Measurements from ENCODE around the gene CCL18.
A peak's percentile ranks its signal among the peaks of the same experiment; 100 is the strongest.
"Not testable (repeated sequence)": the region's sequence is repeated elsewhere in the genome, so short reads cannot be mapped to it uniquely, and the experiment has no call there.

CCL18 gene

DNA sequence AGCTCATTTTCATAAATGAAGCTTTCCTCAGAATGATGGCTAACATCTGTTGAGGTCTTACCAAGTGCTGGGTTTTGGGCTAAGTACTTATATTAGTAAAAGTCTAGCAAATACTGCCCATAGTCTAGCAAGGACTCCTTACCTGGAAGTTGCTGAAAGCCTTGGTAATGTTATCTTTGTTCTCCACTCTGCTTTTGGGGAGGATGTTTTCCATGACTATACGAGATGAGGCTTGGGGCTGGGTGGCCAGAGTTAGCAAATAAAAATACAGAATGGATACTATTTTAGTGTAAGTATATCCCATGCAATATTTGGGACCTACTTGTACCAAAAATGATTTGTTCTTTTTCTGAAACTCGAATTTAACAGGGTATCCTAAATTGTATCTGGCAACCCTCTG lies 7.7 kb downstream of the CCL18 start:
- DNase-seq (ENCODE audit: low read depth in 3 of 3): no peak

DNA sequence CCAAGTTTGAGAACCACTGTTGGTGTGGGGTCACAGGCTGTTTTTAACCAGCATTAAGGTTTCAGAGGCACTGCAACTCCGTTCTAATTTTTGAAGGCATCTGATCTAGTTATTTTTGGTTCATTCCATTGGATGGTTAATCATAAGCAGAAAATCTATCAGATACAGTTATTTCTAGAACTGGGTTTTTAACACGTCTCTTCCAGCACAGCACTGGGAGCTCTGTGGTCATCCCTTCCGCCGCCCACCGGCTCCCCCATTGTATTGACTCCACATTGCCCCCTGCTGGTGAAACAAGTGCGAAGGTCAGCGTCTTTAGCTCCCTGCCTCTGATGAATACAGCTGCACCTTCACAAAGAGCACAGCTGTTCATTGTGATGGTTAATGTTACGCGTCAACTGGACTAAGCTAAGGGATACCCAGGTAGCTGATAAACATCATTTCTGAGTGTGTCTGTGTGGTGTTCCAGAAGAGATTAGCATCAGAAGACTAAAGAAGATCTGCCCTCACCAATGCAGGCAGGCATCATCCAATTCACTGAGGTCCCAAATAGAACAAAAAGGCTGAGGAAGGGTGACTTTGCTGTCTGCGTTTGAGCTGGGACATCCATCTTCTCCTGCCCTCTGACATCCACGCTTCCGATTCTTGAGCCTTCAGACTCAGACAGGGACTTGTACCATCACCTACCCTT lies 8.5 kb downstream of the CCL18 start:
- DNase-seq (ENCODE audit: low read depth in 3 of 3): peak; percentile 42 to 72 (median 64)

DNA sequence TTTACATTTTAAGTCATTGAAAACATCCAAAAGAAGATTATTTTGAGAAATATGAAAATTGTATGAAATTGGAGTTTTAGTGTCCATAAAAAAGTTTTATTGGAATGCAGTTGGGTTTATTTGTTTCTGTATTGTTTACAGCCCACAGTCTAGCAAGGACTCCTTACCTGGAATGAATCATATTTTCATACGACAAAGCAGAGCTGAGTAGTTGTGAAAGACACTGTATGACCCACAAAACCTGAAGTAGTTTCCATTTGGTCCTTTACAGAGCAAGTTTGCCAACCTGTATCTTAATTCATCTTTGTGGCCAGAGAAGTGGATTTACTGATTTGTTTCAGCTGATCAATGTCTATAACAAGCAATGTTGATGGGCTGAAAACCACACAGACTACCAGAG lies 10.3 kb downstream of the CCL18 start:
- no peak for DNase-seq (ENCODE audit: low read depth in 3 of 3)

GRCh38 chr17:36081681-36082471 lies 17.8 kb downstream of the CCL18 start:
- not testable (repeated sequence) for DNase-seq (ENCODE audit: low read depth in 3 of 3)

DNA sequence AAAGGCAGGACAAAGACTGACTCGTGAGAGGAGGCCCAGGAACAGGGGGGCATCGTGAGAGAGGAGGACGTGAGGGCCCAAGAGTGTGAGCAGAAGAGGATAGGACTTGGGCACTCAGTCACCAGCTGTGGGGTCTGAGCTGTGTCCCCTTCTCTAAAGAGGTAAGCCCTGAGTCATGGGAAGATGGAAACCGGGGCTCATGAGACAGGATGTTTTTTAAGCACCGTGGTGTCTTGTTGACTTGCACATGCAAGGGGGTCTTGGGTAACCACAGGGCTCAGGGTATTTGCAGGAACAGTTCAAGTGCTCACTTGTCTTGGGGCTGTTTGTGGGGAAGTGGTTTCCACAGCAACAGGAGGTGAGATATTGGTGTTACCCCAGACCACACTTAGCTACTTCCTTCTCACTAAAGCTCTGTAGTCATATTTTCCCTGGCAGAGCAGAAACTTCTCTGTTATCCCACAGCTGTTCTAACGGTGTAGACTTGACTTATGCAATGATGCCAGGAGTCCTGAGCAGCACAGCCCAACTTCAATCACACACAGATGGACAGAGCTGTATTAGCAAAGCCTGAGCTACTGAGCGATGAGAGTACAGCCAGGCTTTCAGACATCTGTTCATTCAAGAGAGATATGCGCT lies 18.5 kb downstream of the CCL18 start:
- DNase-seq (ENCODE audit: low read depth in 3 of 3): peak in 1 of 3 experiments; percentile 33

DNA sequence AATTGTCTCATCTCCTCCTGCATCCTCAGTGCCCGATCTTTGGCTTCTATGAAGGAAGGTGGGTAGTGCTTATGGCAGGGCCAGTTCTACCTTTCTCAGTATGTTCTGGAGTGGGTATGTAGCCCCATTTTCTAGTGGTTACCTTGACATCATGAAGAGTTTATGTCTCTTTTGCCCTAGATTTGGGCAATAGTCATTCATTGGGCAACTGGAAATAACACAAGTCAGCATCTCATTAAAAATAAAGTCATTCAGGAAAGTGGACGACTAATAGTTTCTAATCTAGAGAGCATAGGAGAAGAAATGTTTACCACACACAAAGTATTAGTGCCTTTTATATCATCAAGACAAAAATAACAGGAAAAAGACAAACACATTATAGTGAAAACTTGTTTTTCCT lies 19.6 kb downstream of the CCL18 start:
- DNase-seq (ENCODE audit: low read depth in 3 of 3): not testable (repeated sequence)

DNA sequence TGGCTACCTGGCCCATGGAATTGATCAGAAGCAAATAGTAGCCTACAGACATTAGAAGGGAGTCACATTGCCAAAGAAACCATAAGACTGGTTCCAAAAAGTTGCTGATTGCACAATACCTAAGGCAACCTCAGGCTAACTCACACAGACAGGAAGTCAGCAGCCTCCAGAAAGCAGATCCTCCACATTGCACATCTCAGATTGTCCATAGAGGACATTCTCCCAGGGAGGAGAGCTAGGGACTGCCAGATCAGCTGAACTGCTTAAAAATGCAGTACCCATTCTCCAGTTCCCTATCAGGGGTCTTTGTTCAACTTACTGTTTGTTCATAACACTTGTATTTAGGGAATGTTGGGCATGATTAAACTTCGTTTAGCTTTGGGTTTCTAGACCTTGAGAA lies 21.7 kb downstream of the CCL18 start:
- DNase-seq (ENCODE audit: low read depth in 3 of 3): no peak

GRCh38 chr17:36086791-36087190 lies 22.7 kb downstream of the CCL18 start:
- DNase-seq (ENCODE audit: low read depth in 3 of 3): no peak

DNA sequence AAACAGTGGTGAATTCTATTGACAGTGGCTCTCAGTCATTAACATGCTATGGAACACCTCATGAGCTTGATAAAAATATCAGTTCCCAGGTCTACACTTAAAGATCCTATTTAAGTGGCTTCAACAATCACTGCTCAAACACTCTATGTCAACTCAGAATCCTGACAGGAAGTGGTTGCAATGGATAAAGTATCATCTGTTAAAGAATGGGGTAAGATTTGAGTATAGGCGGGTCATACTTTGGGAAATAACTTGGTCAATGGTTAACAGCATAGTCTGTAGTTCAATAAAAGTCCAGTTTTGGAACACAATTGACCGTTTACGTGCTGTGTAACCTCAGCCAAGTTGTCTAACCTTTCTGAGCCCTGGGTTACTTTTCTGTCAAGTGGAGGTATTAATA lies 23.4 kb downstream of the CCL18 start:
- not testable (repeated sequence) for DNase-seq (ENCODE audit: low read depth in 3 of 3)

DNA sequence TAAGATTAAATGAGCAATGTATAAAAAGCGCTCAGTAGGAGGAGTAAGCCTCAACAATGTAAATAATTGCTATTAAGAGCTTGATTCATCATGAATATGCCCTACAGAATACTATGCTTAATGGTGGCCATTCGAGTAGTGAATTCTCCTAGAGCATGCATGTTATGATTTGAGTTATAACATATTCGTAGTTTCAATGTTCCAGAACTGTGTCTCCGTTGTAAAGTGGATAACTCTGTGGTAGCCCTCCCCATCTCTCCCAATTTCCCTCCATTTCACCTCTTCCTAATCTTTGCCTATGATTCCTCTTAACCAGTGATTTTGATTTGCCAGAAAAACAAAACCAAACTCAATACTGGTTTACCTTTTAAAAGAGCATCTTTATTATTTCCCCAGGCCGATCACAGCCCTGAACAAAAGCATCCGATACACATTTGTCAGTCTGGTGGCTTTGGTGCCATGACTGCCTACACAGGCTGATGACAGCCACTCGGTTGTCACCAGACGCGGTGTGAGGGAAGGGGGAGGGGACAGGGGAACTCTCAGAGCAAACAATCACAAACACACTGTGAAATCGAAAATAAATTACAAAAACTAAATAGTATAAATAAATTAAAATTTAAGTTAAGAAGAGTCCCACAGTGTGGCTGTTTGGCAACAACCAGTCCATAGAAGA lies 24.0 kb downstream of the CCL18 start:
- not testable (repeated sequence) for DNase-seq (ENCODE audit: low read depth in 3 of 3)

- no peak for DNase-seq (ENCODE audit: low read depth in 3 of 3)
Measured at GRCh38 chr17:36088670-36089338, 24.7 kb downstream of the CCL18 start.

- no peak for DNase-seq (ENCODE audit: low read depth in 3 of 3)
Measured at GRCh38 chr17:36089339-36089865, 25.3 kb downstream of the CCL18 start.

- DNase-seq (ENCODE audit: low read depth in 3 of 3): peak in 2 of 3 experiments; percentile 17 to 45
Measured at GRCh38 chr17:36089888-36090836, 26.1 kb downstream of the CCL18 start, which contains the start of gene CCL3. TSS of gene CCL3 (minus strand) at chr17:36090143. CDS start at chr17:36090058, 85 bp downstream.

DNA sequence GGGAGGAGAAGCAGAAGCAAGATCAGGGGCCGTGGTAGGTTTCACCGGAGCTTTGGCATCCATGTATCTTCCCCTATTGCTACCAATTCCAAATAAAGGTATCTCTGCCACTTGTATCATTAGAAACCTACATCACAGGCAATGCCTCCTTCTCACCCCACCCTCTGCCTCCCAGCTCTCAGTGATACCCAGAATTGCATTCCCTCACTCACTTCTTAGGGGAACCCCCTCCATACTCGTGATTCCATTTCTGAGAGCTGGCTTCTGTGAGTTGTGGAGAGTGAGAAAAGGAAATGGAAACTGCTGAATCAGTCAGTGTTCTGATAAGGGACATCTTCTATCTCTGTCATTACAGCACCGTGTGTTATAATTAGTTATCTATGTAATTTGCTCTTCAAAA lies 28.2 kb downstream of the CCL18 start:
- DNase-seq (ENCODE audit: low read depth in 3 of 3): peak in 2 of 3 experiments; percentile 11 to 49

DNA sequence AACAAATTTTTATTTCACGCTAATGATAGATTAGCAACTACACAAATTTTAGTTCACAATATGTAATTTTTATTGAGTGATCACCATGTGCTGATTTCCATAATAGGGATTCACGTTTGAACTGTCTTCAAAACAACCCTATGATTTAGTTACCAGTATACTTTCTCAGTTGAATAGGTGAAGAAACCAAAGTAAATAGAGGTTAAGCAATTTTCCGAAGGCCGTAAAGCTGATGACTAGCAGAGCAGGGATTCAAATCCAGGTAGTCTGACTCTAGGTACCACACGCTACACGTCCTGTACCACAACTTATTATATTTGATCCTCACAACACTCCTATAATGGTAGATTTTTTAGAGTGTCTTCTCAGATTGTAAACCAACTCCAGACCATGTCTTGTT lies 28.6 kb downstream of the CCL18 start:
- DNase-seq (ENCODE audit: low read depth in 3 of 3): not testable (repeated sequence)

- DNase-seq (ENCODE audit: low read depth in 3 of 3): no peak
Measured at GRCh38 chr17:36094232-36094631, 30.2 kb downstream of the CCL18 start.

DNA sequence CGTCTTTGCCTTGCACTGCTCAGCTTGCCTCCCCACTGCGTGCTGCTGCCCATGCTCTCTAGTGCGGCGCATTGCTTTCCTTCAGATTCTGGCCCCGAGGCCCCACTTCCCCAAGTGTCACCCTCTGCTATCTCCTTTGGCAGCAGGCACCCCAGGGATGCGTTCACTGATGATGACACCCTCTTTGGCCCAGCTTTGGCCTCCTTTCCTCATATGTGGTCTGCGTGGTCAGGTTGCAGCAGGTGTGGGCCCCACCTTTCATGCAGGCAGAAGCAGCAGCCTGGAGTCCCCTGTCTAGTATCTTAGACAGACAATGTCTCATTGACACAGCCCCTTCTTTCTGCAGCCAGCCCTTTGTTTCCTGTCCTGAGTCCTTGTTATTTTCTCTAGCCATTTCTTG lies 30.7 kb downstream of the CCL18 start:
- no peak for DNase-seq (ENCODE audit: low read depth in 3 of 3)

GRCh38 chr17:36095992-36096391 lies 31.9 kb downstream of the CCL18 start:
- no peak for DNase-seq (ENCODE audit: low read depth in 3 of 3)

GRCh38 chr17:36099004-36099403 lies 34.9 kb downstream of the CCL18 start:
- not testable (repeated sequence) for DNase-seq (ENCODE audit: low read depth in 3 of 3)

GRCh38 chr17:36103401-36103975 lies 39.4 kb downstream of the CCL18 start, which contains the start of gene CCL4:
TSS of gene CCL4 (plus strand) at chr17:36103827. CDS start at chr17:36103906, 79 bp downstream.
- DNase-seq (ENCODE audit: low read depth in 3 of 3): peak in 1 of 3 experiments; percentile 30
